Right atrium auricular region (tissue), 2 donors: ENCODE measurements around the gene VASH2. TPM values are rescaled to one million over a fixed set of nuclear protein-coding genes. Genes with fewer than 3 reads are reported as not detected.

Source experiments
- DNase-seq: peaks from one replicate; pipeline ENCODE4 v3.0.0-alpha.2; 2019; ENCODE audit warnings: low spot score
- H3K27ac ChIP-seq, 2 donors: fragments of 200-600 bp; sonication (generic); 1 replicate in 1 of 2; 2 replicates in 1 of 2; pipeline ENCODE4 v1.5.1; 2016 to 2019
- H3K27me3 ChIP-seq, 2 donors: fragments of 200-600 bp; sonication (generic); one replicate each; pipeline versions ENCODE4 v1.5.1 to v1.6.0; 2017 to 2019
- H3K36me3 ChIP-seq: fragments of 200-600 bp; sonication (generic); one replicate; pipeline ENCODE4 v1.5.1; 2016
- H3K4me1 ChIP-seq, 2 donors: fragments of 200-600 bp; sonication (generic); one replicate each; pipeline versions ENCODE4 v1.5.1 to v1.6.0; 2017 to 2019
- H3K4me3 ChIP-seq, 2 donors: fragments of 200-600 bp; sonication (generic); 1 replicate in 1 of 2; 2 replicates in 1 of 2; pipeline ENCODE4 v1.5.1; 2017 to 2019; ENCODE audit warnings: mild to moderate bottlenecking in 1 of 2, moderate library complexity in 1 of 2
- H3K9me3 ChIP-seq, 2 donors: fragments of 200-600 bp; sonication (generic); one replicate each; pipeline ENCODE4 v1.5.1; 2019
- CTCF ChIP-seq, 2 donors: fragments of 200-600 bp; sonication (generic); IDR thresholded peaks; one replicate each; pipeline ENCODE4 v1.5.1; 2019; ENCODE audit warnings: antibody characterized with exemption in 2 of 2
- total RNA-seq, 2 donors: library from RNA; depleted of rRNA; stranded (reverse); fragments of >200 nt; gene quantifications; one replicate each; pipeline ENCODE4 v1.1.0, GENCODE V29; 2016

The VASH2 gene
- total RNA-seq, 2 donors from 2014 or later: 0.47 to 0.82 TPM

DNA sequence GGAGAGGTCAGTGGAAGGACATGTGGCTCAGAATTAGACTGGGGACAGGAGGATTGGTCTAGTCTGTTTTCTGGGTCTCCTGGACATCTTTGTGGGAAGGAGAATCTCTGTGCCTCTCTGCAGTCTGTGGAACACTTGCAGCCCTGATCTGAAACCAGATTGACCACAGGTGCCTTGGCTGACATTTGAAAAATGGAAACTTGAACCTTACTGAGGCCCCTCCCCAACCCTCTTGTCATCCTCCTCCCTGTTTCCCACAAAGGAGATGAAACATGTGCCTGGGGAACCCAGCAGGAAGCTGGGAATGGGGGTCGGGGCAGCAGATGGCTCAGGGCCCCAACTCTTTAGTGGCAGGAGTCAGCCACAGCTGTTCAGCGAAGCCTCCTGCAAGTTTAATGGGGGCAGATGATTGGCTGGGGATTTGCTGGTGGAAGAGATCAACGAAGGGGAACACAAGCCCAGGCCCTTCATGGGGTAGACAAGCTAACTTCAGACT, 18.1 kb downstream of the VASH2 start:
- H3K36me3 ChIP-seq: no peaks in the 10 kb centered on the region
- no peaks in the 10 kb centered on the region for H3K9me3 ChIP-seq
- H3K27me3 ChIP-seq: no peaks in the 10 kb centered on the region
- H3K4me1 ChIP-seq: no peaks in the 10 kb centered on the region
- no peak overlapping the region for H3K27ac ChIP-seq
- DNase-seq: no peak
- H3K4me3 ChIP-seq: no peak overlapping the region
- TF ChIP-seq CTCF (IDR thresholded peaks at IDR 0.05): no peak

- Histone ChIP-seq H3K4me3 (no peak overlapping the region), H3K27me3 (no peaks in the 10 kb centered on the region), H3K27ac (no peak overlapping the region), H3K4me1 (no peaks in the 10 kb centered on the region), H3K36me3 (no peaks in the 10 kb centered on the region), H3K9me3 (no peaks in the 10 kb centered on the region)
- DNase-seq: no peak
- TF ChIP-seq CTCF (IDR thresholded peaks at IDR 0.05): no peak
Measured at GRCh38 chr1:212970085-212970484, 19.7 kb downstream of the VASH2 start.

GRCh38 chr1:212971312-212971711, 21.0 kb downstream of the VASH2 start:
- H3K4me1 ChIP-seq: no peaks in the 10 kb centered on the region
- H3K4me3 ChIP-seq: no peak overlapping the region
- no peak for TF ChIP-seq CTCF (IDR thresholded peaks at IDR 0.05)
- no peak overlapping the region for H3K27ac ChIP-seq
- H3K27me3 ChIP-seq: no peaks in the 10 kb centered on the region
- H3K36me3 ChIP-seq: no peaks in the 10 kb centered on the region
- no peaks in the 10 kb centered on the region for H3K9me3 ChIP-seq
- DNase-seq: no peak

GRCh38 chr1:212973426-212973825, 23.1 kb downstream of the VASH2 start:
- Histone ChIP-seq H3K27ac (no peak overlapping the region), H3K27me3 (no peaks in the 10 kb centered on the region), H3K4me1 (no peaks in the 10 kb centered on the region), H3K36me3 (no peaks in the 10 kb centered on the region), H3K4me3 (no peak overlapping the region), H3K9me3 (no peaks in the 10 kb centered on the region)
- DNase-seq: no peak
- TF ChIP-seq CTCF (IDR thresholded peaks at IDR 0.05): no peak

- Histone ChIP-seq H3K36me3 (no peaks in the 10 kb centered on the region), H3K4me1 (no peaks in the 10 kb centered on the region), H3K4me3 (no peak overlapping the region), H3K9me3 (no peaks in the 10 kb centered on the region), H3K27me3 (no peaks in the 10 kb centered on the region), H3K27ac (no peak overlapping the region)
- DNase-seq: no peak
- no peak for TF ChIP-seq CTCF (IDR thresholded peaks at IDR 0.05)
Measured at GRCh38 chr1:212973899-212974298, 23.6 kb downstream of the VASH2 start.

DNA sequence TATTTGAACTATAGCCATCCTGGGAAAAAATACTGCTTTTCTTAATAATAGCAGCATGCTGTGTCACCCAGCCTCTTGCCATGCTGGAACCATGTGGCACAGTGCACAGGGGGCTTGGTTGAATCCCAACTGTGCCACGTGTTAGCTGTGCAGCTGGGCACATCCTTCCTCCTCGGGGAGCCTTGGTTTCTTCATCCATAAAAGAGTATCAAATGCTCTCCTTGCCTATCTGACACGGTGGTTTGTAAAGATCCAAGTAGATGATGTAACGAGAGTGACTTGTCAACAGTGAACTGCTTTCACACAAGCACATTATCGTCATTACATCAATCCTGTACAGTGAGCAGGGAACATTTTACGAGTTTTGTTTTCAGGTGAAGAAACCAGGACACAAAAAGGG, 24.4 kb downstream of the VASH2 start:
- Histone ChIP-seq H3K4me1 (peaks cover 0 to 8% of the 10 kb centered on the region in 2 donors), H3K4me3 (no peak overlapping the region), H3K36me3 (no peaks in the 10 kb centered on the region), H3K9me3 (no peaks in the 10 kb centered on the region), H3K27ac (no peak overlapping the region), H3K27me3 (no peaks in the 10 kb centered on the region)
- no peak for DNase-seq
- no peak for TF ChIP-seq CTCF (IDR thresholded peaks at IDR 0.05)
